Osteocyte (in vitro differentiated cells): ENCODE data around the gene NEK7. TPM values are rescaled to one million over a fixed set of nuclear protein-coding genes. Genes with fewer than 3 reads are reported as not detected.

ENCODE experiments used
- DNase-seq: peaks from one replicate; pipeline ENCODE4 v3.0.0; 2021; ENCODE audit warnings: mixed read lengths; ENCODE audit not compliant: unreplicated experiment; ENCODE audit errors: extremely low spot score
- H3K27ac Mint-ChIP-seq: one replicate; pipeline ENCODE4 v1.8.0; 2021; ENCODE audit warnings: mild to moderate bottlenecking, mixed read lengths; ENCODE audit not compliant: unreplicated experiment
- H3K27me3 Mint-ChIP-seq: one replicate; pipeline ENCODE4 v1.8.0; 2021; ENCODE audit warnings: mixed read lengths; ENCODE audit not compliant: unreplicated experiment
- H3K36me3 Mint-ChIP-seq: one replicate; pipeline ENCODE4 v1.8.0; 2021; ENCODE audit warnings: mixed read lengths; ENCODE audit not compliant: unreplicated experiment
- H3K4me1 Mint-ChIP-seq: one replicate; pipeline ENCODE4 v1.8.0; 2021; ENCODE audit warnings: mixed read lengths; ENCODE audit not compliant: unreplicated experiment
- H3K4me3 Mint-ChIP-seq: one replicate; pipeline ENCODE4 v1.8.0; 2021; ENCODE audit warnings: mild to moderate bottlenecking, moderate library complexity, mixed read lengths; ENCODE audit not compliant: unreplicated experiment
- H3K9me3 Mint-ChIP-seq: one replicate; pipeline ENCODE4 v1.8.0; 2021; ENCODE audit warnings: mixed read lengths; ENCODE audit not compliant: unreplicated experiment
- CTCF ChIP-seq: fragments of 200-600 bp; sonication (generic); IDR thresholded peaks from 2 replicates; pipeline ENCODE4 v1.5.0; 2021; ENCODE audit warnings: antibody characterized with exemption, mild to moderate bottlenecking, moderate library complexity
- total RNA-seq: library from RNA; stranded (reverse); gene quantifications from 2 replicates; pipeline ENCODE4 v1.2.1, GENCODE V29; 2021

Gene NEK7
- total RNA-seq, 1 donor from 2014 or later = 61.6 TPM

GRCh38 chr1:198273748-198274295, 117.0 kb downstream of the NEK7 start:
- Mint-ChIP-seq H3K9me3 (peaks cover 3% of the 10 kb centered on the region), H3K36me3 (peaks cover 12% of the 10 kb centered on the region), H3K27me3 (no peaks in the 10 kb centered on the region), H3K27ac (peak overlapping the region; percentile 13), H3K4me3 (no peak overlapping the region), H3K4me1 (peaks cover 36% of the 10 kb centered on the region)
- no peak for TF ChIP-seq CTCF
- no peak for DNase-seq

- peaks cover 3% of the 10 kb centered on the region for H3K9me3 Mint-ChIP-seq
- H3K4me1 Mint-ChIP-seq = peaks cover 36% of the 10 kb centered on the region
- no peak overlapping the region for H3K4me3 Mint-ChIP-seq
- no peak overlapping the region for H3K27ac Mint-ChIP-seq
- DNase-seq = no peak
- H3K27me3 Mint-ChIP-seq = no peaks in the 10 kb centered on the region
- peak; percentile 23 for TF ChIP-seq CTCF
- H3K36me3 Mint-ChIP-seq = peaks cover 15% of the 10 kb centered on the region
Measured at GRCh38 chr1:198275597-198275996, 118.8 kb downstream of the NEK7 start.

- no peak overlapping the region for H3K27ac Mint-ChIP-seq
- H3K27me3 Mint-ChIP-seq = no peaks in the 10 kb centered on the region
- no peak for DNase-seq
- no peak overlapping the region for H3K4me3 Mint-ChIP-seq
- H3K9me3 Mint-ChIP-seq = no peaks in the 10 kb centered on the region
- H3K4me1 Mint-ChIP-seq = peaks cover 35% of the 10 kb centered on the region
- H3K36me3 Mint-ChIP-seq = peaks cover 15% of the 10 kb centered on the region
- TF ChIP-seq CTCF = no peak
Measured at GRCh38 chr1:198276241-198276640, 119.4 kb downstream of the NEK7 start.

GRCh38 chr1:198278943-198279342, 122.1 kb downstream of the NEK7 start:
- Mint-ChIP-seq H3K9me3 (no peaks in the 10 kb centered on the region), H3K27me3 (no peaks in the 10 kb centered on the region), H3K4me3 (no peak overlapping the region), H3K36me3 (peaks cover 18% of the 10 kb centered on the region), H3K4me1 (peaks cover 16% of the 10 kb centered on the region), H3K27ac (no peak overlapping the region)
- no peak for DNase-seq
- TF ChIP-seq CTCF = no peak

GRCh38 chr1:198280080-198280479, 123.3 kb downstream of the NEK7 start:
- H3K4me1 Mint-ChIP-seq = peaks cover 14% of the 10 kb centered on the region
- DNase-seq = no peak
- H3K36me3 Mint-ChIP-seq = peaks cover 18% of the 10 kb centered on the region
- no peaks in the 10 kb centered on the region for H3K9me3 Mint-ChIP-seq
- no peak for TF ChIP-seq CTCF
- H3K27me3 Mint-ChIP-seq = no peaks in the 10 kb centered on the region
- no peak overlapping the region for H3K27ac Mint-ChIP-seq
- H3K4me3 Mint-ChIP-seq = no peak overlapping the region
